K562 (cell line): ENCODE measurements around the gene C6orf89.

Experiments
- BMI1 ChIP-seq: fragments of 150-350 bp; IDR thresholded peaks from 2 replicates; pipeline ENCODE4 v1.6.1; 2014; ENCODE audit warnings: low read length
- CTCF ChIP-seq, 3 experiments: IDR thresholded peaks in 2 of 3; conservative IDR thresholded peaks in 1 of 3; 2 replicates each; pipeline ENCODE4 v1.5.1; 2011 to 2012; ENCODE audit warnings: low read length in 3 of 3, mild to moderate bottlenecking in 3 of 3, control low read depth in 2 of 3, improper control_type of control experiment in 1 of 3, inconsistent platforms in 1 of 3, low read depth in 1 of 3, mixed read lengths in 1 of 3, moderate library complexity in 1 of 3; ENCODE audit not compliant: insufficient read depth in 2 of 3
- FOXP1 ChIP-seq: sonication (generic); formaldehyde crosslinking; IDR thresholded peaks from 2 replicates; pipeline ENCODE4 v1.8.0; 2022; ENCODE audit warnings: mild to moderate bottlenecking, missing genetic modification reagents
- HES1 ChIP-seq: fragments of 450-650 bp; IDR thresholded peaks from 2 replicates; pipeline ENCODE4 v1.6.1; 2016; ENCODE audit warnings: low read depth, mild to moderate bottlenecking, moderate library complexity
- POLR2A ChIP-seq: fragments of 450-650 bp; conservative IDR thresholded peaks from 2 replicates; pipeline ENCODE4 v1.6.1; 2016
- ZBTB34 ChIP-seq: fragments of 250-450 bp; sonication (Bioruptor Pico); IDR thresholded peaks from 2 replicates; pipeline ENCODE4 v1.8.0; 2021; ENCODE audit warnings: mild to moderate bottlenecking, moderate library complexity
- ZFP30 ChIP-seq: fragments of 250-450 bp; sonication (Bioruptor Pico); IDR thresholded peaks from 2 replicates; pipeline ENCODE4 v1.8.0; 2022; ENCODE audit warnings: moderate library complexity, mild to moderate bottlenecking, inconsistent platforms, borderline replicate concordance
- ZNF398 ChIP-seq: fragments of 250-450 bp; sonication (Bioruptor Pico); IDR thresholded peaks from 2 replicates; pipeline ENCODE4 v1.8.0; 2021; ENCODE audit warnings: moderate library complexity, mild to moderate bottlenecking, inconsistent platforms

- TF ChIP-seq ZFP30 (CRISPR knock-in tag) = no peak
- no peak for TF ChIP-seq BMI1
- no peak for TF ChIP-seq ZNF398 (CRISPR knock-in tag)
- TF ChIP-seq CTCF (IDR thresholded peaks at IDR 0.05 in 2 of 3, conservative IDR thresholded peaks at IDR 0.05 in 1 of 3; ENCODE audit: insufficient read depth in 2 of 3, low read depth in 1 of 3, low read length in 3 of 3) = no peak
- TF ChIP-seq HES1 = no peak
- no peak for TF ChIP-seq ZBTB34 (CRISPR knock-in tag)
- no peak for TF ChIP-seq FOXP1 (CRISPR knock-in tag)
- TF ChIP-seq POLR2A = no peak
These were observed 27.3 kb upstream of the C6orf89 start for GRCh38 chr6:36858407-36858981.
